Lower leg skin (tissue), 3 donors: ENCODE measurements around the gene DNAH10.

Experiments
- POLR2A ChIP-seq, 2 donors: fragments of 450-650 bp; IDR thresholded peaks; one replicate each; pipeline ENCODE4 v1.6.1; 2016 to 2017; ENCODE audit warnings: antibody characterized with exemption in 2 of 2, mild to moderate bottlenecking in 1 of 2, moderate library complexity in 1 of 2
- TF ChIP-seq, protein P1 (sequence below), 3 donors: fragments of 450-650 bp; IDR thresholded peaks; one replicate each; pipeline ENCODE4 v1.5.1; 2016; ENCODE audit warnings: antibody characterized with exemption in 3 of 3, mild to moderate bottlenecking in 3 of 3, moderate library complexity in 2 of 3

DNA sequence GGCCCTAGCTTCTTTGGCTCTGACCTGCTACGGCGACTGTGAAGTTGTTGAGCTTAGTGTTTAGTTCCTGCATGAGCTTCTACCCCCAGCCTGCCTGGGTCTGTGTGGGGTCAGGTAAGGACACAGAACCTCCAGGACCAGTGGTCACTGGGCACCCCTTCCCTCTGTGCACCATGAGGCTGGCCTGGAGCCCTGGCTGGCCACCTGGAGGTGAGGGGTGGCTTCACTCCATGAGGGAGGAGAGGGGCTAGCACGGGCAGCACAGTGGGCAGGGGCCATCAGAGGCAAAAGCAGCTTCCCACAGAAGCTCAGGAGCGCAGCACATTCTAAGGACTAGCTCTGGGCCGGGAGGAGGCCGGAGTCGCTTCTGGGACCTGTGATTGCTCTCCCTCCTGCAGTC lies 173.9 kb downstream of the DNAH10 start:
- TF ChIP-seq, protein P1, sequence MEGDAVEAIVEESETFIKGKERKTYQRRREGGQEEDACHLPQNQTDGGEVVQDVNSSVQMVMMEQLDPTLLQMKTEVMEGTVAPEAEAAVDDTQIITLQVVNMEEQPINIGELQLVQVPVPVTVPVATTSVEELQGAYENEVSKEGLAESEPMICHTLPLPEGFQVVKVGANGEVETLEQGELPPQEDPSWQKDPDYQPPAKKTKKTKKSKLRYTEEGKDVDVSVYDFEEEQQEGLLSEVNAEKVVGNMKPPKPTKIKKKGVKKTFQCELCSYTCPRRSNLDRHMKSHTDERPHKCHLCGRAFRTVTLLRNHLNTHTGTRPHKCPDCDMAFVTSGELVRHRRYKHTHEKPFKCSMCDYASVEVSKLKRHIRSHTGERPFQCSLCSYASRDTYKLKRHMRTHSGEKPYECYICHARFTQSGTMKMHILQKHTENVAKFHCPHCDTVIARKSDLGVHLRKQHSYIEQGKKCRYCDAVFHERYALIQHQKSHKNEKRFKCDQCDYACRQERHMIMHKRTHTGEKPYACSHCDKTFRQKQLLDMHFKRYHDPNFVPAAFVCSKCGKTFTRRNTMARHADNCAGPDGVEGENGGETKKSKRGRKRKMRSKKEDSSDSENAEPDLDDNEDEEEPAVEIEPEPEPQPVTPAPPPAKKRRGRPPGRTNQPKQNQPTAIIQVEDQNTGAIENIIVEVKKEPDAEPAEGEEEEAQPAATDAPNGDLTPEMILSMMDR (IDR thresholded peaks at IDR 0.05) = no peak
- no peak for TF ChIP-seq POLR2A (IDR thresholded peaks at IDR 0.05)
